Muscle layer of duodenum (tissue), 2 donors: ENCODE measurements around the gene JDP2.
A peak's percentile ranks its signal among the peaks of the same experiment; 100 is the strongest.

Experiments used
- H3K27ac ChIP-seq: one replicate; pipeline ENCODE4 v1.7.0; 2013; ENCODE audit warnings: mild to moderate bottlenecking, low read length
- H3K27me3 ChIP-seq: one replicate; pipeline ENCODE4 v1.7.0; 2013; ENCODE audit warnings: low read depth, mild to moderate bottlenecking, control low read depth, low read length
- H3K36me3 ChIP-seq, 2 donors: one replicate each; pipeline ENCODE4 v1.7.0; 2013; ENCODE audit warnings: low read length in 2 of 2, control low read depth in 1 of 2, mild to moderate bottlenecking in 1 of 2; ENCODE audit not compliant: insufficient read depth in 2 of 2, control insufficient read depth in 1 of 2
- H3K4me1 ChIP-seq, 2 donors: one replicate each; pipeline ENCODE4 v1.7.0; 2013; ENCODE audit warnings: low read length in 2 of 2, mild to moderate bottlenecking in 2 of 2, control low read depth in 1 of 2, moderate library complexity in 1 of 2; ENCODE audit not compliant: insufficient read depth in 2 of 2, control insufficient read depth in 1 of 2
- H3K4me3 ChIP-seq, 2 donors: one replicate each; pipeline ENCODE4 v1.7.0; 2013; ENCODE audit warnings: low read length in 2 of 2, low read depth in 1 of 2, mild to moderate bottlenecking in 1 of 2
- H3K9me3 ChIP-seq, 2 donors: one replicate each; pipeline ENCODE4 v1.7.0; 2013; ENCODE audit warnings: low read length in 2 of 2, control low read depth in 1 of 2, mild to moderate bottlenecking in 1 of 2; ENCODE audit not compliant: control insufficient read depth in 1 of 2
- donor health status: healthy.

The JDP2 gene

DNA sequence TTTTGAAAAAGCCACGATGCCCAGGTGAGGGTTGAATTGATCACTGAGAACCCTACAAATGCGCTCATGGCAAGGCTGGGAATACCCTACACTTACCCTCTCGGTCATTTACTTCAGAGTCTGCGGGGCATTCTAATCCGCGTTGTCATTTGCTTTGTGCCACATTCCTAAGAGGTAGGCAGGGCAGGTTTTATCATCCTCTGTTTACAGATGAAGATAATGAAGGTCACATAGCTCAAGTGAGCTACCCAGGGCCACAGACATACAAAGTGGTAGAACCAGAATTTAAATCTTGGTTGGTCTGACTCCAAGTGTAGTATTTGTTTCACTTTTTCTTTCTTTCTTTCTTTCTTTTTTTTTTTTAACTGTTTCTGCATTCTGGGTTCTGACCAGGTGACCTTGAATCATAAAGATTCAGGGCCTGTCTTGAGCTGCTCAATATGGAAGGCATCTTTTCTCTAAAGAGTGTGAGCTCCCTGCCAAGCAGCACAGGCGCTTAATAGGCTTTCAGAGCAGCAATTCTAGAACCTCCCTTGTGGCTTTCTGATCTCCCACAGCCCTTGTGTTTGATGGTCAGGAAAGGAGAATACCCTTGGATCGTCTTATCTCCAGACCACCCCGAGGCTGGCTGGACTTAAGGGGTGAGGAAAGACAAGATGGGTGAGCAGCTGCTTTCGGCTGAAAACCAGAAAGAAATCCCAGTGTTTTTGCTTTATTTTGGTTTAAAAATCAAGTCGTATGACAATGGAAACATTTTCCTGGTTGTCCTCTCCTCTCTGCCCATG, 93.8 kb downstream of the JDP2 start:
- no peaks in the 10 kb centered on the region for H3K4me1 ChIP-seq
- no peak overlapping the region for H3K4me3 ChIP-seq
- H3K9me3 ChIP-seq: no peaks in the 10 kb centered on the region
- no peaks in the 10 kb centered on the region for H3K27me3 ChIP-seq
- H3K36me3 ChIP-seq: no peaks in the 10 kb centered on the region
- peak overlapping the region; percentile 62 for H3K27ac ChIP-seq

DNA sequence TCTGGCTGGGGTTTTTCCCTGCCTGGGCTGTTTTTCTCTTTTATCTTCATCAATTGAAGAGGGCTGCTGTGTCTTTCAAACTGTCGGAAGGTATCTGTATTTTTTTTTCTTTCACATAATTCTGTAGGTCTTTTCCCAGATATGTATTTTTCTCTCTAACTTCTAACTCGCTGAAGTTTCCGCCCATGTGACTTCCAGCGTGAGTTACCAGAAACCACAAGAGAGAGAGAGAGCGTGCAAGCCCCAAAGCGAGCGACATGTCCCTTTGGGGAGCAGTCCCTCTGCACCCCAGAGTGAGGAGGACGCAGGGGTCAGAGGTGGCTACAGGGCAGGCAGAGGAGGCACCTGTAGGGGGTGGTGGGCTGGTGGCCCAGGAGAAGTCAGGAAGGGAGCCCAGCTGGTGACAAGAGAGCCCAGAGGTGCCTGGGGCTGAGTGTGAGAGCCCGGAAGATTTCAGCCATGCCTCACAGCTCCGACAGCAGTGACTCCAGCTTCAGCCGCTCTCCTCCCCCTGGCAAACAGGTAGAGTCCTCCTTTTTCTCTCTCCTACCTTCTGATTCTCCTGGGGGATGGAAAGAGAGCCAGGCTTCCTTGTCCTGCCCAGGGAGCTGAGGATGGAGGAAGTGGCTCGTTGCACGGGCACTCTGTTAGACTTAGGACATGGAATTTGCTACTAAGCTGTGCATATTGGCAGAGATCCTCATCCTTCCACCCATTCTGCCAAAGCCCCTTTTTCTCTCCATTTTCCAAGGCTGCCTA, 94.6 kb downstream of the JDP2 start, which contains the start of gene BATF:
Gene BATF (plus strand): TSS at position 246 of the 759 bp plus-strand sequence. CDS start 214 bp downstream, at position 460.
- Histone ChIP-seq H3K4me3 (peak within 1 kb of the TSS; percentile 42 to 49), H3K27me3 (no peaks in the 10 kb centered on the region), H3K27ac (peak within 1 kb of the TSS; percentile 62), H3K9me3 (no peaks in the 10 kb centered on the region), H3K36me3 (no peaks in the 10 kb centered on the region), H3K4me1 (no peaks in the 10 kb centered on the region)

DNA sequence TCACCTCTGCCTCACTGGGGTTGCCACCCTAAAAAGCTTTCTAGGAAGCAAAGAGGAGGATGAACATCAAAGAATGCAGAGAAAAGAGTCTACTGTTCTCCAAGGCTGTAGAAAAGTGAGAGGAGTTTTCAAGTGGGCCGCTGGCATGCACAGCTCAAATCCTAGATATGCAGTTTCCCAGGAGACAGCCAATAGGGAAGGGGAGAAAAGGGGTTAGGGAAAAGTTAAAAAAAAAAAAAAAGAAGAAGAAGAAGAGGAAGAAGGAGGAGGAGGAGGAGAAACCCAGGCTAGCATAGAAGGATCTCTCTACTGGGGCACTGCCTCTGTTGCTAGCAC, 95.1 kb downstream of the JDP2 start:
- no peaks in the 10 kb centered on the region for H3K36me3 ChIP-seq
- peak overlapping the region; percentile 42 to 49 for H3K4me3 ChIP-seq
- no peaks in the 10 kb centered on the region for H3K9me3 ChIP-seq
- no peaks in the 10 kb centered on the region for H3K4me1 ChIP-seq
- H3K27me3 ChIP-seq: no peaks in the 10 kb centered on the region
- peak overlapping the region; percentile 62 for H3K27ac ChIP-seq
